Measurements from ENCODE around the gene LDB3. TPM values are rescaled to one million over a fixed set of nuclear protein-coding genes. Genes with fewer than 3 reads are reported as not detected.

Gene LDB3
- polyA plus RNA-seq, 1 donor: 1.2 TPM

DNA sequence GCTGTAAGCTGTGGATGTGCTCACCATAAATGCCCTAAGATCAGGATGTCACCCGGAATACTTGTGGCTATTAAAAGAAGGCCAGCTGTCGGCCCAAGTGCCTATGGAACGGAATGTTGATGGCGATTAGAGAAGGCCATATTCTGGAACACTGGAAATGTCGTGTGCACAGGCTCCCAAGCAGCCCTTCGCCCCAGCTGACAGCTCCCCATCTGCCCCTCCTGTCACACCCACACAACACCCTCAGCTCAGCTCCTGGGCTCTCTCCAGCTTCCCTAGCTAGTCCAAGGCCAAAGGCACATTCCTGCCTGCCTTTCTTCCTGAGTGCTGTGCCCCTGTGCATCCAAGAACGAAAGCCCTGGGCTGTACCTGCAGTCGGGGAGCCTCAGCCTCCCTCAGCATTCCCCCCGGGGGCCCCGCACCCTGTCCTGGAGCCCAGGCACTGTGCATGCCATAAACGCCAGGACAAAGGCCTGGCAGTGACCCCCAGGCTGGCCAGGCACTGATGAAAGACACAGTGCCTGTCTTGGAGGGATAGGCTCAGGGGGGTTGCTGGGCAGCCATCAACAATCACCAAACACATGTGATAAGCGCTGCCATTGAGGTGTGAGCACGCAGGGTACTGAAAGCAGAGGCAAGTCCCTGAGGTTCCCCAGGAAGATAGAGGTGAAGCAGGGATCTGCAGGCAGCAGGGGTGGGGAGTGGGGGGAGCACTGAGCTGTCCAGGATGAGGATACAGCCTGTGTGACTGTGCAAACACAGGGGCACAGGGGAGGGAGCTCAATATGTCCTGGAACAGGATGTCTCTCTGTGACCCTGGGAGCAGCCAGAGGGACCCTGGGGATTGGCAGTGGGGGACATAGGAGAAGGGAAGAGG, 3.7 kb upstream of the LDB3 start:
- no peak for DNase-seq

GRCh38 chr10:86665218-86665607, 3.1 kb upstream of the LDB3 start:
- DNase-seq: no peak

- no peak for DNase-seq
These were observed 2.4 kb upstream of the LDB3 start for GRCh38 chr10:86665868-86666267.

- no peak for DNase-seq
These were observed 1.8 kb upstream of the LDB3 start for GRCh38 chr10:86666538-86666937.

DNA sequence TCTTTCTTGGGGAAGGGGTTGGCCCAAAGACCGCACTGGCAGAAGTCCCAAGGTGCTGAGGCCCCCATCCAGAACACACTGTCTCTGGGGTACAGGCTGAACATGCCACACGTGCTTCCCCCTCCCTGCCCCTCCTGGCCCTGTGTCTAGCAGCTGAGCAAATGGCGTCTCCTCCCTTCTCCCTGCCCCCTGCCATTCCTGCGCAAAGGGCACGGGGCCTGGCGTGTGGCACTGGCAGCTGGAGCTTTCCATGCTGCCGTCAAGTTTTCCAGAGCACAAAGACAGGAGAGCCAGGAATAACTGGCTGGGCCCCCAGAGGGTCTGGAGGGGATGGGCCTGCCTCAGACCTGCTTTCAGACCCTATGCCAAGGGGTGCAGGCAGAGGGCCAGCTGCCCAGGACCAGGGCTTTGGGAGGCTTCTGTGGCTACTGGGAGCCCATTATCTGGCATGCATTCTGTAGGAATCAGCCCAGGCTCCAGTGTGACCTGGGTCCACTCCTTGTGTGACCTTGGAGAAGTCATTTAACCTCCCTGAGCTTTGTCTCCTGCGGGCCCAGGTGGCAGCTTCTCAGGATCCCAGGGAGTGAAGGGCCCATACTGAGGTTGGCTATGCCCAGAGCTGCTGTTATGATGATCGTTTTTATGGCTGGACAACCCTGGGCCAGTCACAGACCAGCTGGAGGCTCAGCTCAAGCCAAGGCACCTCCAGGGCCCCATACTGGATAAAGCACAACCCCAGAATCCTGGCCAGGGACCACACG, 710 bp upstream of the LDB3 start:
- no peak for DNase-seq

DNA sequence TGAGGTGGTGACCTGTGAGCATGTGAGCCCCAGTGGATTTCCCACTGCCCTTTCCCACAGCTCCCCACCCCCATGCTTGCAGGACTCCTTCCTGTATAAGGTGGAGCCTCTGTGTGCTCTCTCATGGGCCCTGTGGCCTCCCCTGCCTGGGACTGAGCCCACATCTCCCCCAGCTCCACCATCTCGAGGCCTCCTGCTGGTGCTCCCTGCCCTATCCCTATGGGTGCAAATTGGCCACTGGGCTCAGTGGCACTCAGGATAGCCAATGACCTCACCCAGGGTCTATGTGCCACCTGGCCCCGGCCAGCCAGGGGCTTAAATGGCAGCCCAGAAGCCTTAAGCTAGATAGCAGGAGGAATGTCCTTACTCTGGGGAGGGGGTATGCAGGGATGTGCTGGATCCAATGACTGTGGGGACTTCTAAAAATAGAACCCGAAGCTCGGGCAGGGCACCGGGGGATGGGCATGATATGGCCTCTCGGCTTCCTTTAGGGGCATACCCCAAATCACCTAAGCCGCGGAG, 2.0 kb downstream of the LDB3 start:
- no peak for DNase-seq

GRCh38 chr10:86670876-86671275, 2.6 kb downstream of the LDB3 start:
- no peak for DNase-seq

DNA sequence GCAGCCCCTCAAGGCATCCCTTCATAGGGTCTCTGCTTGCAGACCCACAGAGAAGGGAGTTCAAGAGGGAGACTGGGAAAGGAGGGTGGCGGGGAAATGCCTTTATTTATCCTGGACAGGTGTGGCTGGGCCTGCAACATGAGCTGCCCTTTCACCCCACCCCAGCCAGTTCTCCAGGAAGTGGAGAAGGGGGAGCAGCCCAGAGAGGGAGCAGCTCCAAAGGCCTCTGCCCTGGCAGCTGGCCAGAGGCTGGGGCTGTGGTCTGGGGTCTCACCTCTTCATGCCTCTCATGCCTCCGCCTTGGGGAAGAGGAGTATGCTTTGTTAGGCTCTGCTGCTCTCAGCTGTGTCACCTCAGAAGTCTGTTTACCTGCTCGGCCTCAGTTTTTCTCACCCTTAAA, 3.1 kb downstream of the LDB3 start:
- no peak for DNase-seq

DNA sequence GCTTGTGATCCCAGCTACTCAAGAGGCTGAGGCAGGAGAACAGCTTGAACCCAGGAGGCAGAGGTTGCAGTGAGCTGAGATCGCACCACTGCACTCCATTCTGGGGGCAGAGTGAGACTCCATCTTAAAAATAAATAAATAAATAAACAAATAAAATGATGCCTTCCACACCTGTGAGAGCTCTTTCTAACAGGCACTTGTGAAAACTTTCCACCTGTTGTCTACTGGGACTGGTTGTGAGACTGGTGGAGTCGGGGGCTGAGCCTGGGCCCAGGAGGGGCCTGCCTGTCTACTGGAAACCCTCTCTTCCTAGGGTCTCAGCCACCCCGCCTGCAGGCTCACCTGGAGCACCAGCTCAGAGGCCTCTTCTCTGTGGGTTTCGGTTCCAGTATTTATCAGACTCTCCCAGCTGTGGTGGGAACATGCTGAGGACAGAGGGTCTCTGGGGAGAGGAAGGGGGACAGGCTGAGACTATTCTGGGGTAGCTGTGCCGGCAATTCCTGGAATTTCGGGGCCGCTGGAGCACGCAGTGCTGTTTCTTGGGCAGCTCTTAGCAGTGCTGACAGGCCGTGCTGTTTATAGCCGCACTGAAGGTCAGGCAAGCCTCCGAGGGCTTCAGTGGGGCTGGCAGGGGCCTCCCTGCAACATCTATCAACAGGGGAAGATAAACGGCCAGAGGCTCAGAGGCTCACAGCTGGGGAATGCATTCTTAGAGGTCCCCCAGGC, 3.8 kb downstream of the LDB3 start:
- DNase-seq: no peak

DNA sequence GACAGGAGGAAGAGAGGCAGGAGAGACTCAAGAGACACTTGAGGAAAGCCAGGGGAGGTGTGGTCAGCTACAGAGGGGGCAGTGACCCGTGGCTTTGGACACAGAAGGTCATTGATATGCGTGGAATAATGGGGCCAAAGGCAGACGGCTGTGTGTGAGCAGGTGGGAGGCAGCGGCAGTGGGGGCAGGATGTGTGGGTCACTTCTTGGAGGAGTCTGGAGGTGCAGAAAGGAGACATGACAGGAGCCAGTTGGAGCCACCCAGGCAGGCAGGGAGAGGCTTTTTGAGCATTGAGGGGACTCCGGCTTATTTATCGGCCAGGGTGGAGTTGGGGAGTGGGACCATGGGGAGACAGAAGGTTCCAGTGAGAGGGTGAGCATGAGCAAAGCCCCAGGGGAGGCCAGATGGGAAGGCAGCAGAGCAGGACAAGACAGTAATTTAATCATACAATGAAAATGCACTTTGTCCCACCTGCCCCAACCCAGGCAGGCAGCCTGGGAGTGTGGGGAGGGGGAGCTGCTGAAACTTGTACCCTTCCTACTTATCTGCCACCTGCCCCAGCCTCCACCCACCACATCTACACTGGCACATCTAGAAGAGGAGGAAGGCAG, 5.0 kb downstream of the LDB3 start:
- DNase-seq: no peak

DNA sequence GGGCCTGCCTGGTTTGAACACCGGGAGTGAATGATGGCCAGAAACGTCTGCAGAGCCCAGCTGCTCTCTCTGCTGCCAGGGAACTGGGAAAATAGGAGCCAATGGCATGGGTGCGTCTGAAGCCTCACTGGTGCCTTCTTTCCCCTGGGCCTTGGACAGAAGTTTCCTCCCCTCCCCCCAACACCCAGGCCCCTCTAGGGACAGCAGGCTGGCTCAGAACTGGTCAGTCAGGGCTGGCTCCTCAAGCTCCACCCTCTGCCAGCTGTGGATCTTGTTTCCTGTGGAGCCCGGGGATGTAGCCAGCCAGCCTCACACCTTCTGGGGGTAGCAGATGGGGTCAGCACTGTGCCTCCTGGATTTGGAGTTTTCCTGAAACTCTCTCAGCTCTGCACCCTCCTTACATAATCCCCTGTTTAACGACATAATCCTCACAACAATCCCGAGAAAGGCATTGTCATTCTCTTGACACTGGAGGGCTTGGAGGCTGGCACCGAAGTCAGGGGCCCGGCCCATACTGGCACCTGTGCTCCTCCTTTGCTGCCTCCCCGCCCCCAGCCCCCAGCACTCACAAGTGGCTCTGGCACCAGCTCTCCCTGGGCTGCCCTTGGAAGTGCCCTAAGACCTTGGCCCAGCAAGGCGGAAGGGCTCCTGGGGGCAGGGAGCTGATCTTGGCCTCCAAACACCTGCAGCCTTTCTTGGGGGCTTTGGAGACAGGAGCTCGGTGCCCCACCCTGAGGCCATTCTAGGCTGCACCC, 5.7 kb downstream of the LDB3 start:
- DNase-seq: no peak

- DNase-seq: no peak
These were observed 6.6 kb downstream of the LDB3 start for GRCh38 chr10:86674912-86675311.

DNA sequence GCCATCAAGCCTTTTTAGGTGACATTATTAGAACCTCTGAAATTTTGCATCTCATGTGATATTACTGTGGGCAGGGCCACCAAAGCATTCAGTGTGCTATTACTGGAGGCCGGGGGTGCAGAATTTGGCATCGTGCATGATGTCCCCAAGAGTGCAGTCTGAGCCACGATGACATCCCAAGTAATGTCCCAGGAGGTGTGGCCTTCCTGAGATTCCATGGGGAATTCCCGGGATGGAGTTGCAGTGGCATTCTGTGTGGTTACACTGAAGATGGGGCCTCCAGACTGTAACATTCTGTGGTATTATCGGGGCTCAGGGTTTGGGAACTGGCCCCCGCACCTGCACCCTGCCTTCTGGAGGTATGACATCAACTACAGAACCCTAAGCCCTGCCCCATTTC, 9.1 kb downstream of the LDB3 start:
- DNase-seq: no peak

DNA sequence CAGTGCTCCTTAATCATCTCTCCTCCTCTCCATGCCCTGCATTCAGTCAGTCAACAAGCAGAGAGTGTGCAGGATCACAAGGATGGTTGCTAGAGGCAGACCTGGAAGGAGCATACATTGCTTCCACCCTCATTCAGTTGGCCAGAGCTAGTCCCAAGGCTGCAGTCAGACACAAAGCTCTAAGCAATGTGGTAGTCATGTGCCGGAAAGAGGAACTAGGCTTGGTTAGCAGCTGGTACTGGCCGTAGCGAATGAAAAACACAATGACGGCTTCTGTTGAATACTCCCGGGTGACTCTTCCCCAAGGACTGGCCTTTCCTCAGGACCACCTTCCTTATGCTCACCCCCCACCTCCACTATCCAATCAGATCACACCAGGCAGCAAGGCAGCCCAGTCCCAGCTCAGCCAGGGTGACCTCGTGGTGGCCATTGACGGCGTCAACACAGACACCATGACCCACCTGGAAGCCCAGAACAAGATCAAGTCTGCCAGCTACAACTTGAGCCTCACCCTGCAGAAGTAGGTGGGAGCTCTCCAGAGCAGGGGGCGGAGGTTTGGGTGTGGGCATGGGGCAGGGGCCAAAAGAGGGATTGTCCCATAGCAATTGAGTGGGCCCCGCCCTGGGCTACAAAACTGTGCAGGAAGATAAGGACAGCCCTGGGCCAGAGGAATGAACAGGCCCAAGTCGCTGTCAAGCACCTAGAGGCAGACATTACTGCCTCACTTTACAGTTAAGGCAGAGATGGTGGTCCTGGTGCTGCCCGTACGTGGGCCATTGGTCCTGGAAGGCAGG, 10.9 kb downstream of the LDB3 start:
- no peak for DNase-seq

GRCh38 chr10:86681047-86681446, 12.7 kb downstream of the LDB3 start:
- no peak for DNase-seq

GRCh38 chr10:86681722-86682386, 13.5 kb downstream of the LDB3 start:
- DNase-seq: no peak

DNA sequence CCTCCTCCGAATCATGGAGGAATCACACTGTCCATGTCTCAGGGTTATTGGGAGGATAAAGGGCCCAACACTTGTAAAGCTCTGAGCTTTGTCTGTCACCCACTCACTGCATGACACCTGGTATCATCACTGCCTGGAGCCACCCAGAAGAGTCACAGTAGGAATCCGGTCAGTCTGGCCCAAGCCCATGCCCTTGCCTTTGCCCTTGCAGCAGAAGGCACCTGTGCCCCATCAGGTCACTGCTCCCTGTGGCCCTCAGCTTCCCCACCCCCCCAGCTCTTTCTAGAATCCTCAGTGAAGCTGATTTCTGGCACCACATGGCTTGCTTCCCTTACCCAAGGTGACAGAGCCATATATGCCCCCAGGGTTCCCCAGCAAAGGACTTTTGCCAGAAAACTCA, 14.4 kb downstream of the LDB3 start:
- no peak for DNase-seq

GRCh38 chr10:86684331-86685097, 16.2 kb downstream of the LDB3 start:
- no peak for DNase-seq

GRCh38 chr10:86685416-86685815, 17.1 kb downstream of the LDB3 start:
- no peak for DNase-seq

Data from left kidney (tissue), 2 donors.